ENCODE data around the gene SLC35F1. TPM values are rescaled to one million over a fixed set of nuclear protein-coding genes. Genes with fewer than 3 reads are reported as not detected.

SLC35F1 gene
- total and polyA plus RNA-seq, 2 donors (not counting 3 experiments of a cell fraction or from before 2014, with no cell fraction given) = not detected

DNA sequence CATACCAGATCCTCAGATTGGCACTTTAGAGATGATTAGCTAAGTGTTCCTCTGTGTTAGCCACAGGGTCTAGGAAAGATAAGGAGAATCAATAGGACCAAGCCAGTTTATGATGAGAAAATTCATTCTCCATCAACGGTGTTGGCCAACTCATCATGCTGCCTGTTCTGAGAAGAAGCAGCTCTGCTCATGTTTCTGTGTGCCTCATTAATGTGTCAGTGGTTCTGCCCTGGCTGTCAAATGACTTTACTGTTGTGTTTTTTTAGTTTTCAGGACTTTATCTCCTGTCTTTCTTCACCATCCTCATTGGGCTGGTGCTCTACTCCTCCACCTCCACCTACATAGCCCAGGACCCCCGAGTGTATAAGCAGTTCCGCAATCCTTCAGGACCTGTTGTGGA, 406.7 kb downstream of the SLC35F1 start:
- no peak overlapping the region for H3K4me2 ChIP-seq (ENCODE audit: insufficient read depth, low read length)
- H3K79me2 ChIP-seq (ENCODE audit: control insufficient read depth, insufficient read depth, low read length) = no peaks in the 10 kb centered on the region
- no peaks in the 10 kb centered on the region for H3K9me3 ChIP-seq (replicated peaks; ENCODE audit: control insufficient read depth, insufficient read depth, low read length)
- H3K4me1 ChIP-seq (ENCODE audit: control insufficient read depth, extremely low read depth, insufficient read depth, low read length) = no peaks in the 10 kb centered on the region
- no peak overlapping the region for H3K27ac ChIP-seq (ENCODE audit: insufficient read depth, low read depth, low read length)
- FAIRE-seq (no peak), DNase-seq (ENCODE audit: low read depth, low spot score) (no peak)
- TF ChIP-seq POLR2A (IDR thresholded peaks at IDR 0.05; ENCODE audit: low read depth, low read length) (no peak), GATA2 (IDR thresholded peaks at IDR 0.05; ENCODE audit: insufficient read depth, insufficient read length, low read depth, low read length) (no peak), MYC (IDR thresholded peaks at IDR 0.05; ENCODE audit: low read depth, low read length) (no peak)
- TF ChIP-seq, protein P1, sequence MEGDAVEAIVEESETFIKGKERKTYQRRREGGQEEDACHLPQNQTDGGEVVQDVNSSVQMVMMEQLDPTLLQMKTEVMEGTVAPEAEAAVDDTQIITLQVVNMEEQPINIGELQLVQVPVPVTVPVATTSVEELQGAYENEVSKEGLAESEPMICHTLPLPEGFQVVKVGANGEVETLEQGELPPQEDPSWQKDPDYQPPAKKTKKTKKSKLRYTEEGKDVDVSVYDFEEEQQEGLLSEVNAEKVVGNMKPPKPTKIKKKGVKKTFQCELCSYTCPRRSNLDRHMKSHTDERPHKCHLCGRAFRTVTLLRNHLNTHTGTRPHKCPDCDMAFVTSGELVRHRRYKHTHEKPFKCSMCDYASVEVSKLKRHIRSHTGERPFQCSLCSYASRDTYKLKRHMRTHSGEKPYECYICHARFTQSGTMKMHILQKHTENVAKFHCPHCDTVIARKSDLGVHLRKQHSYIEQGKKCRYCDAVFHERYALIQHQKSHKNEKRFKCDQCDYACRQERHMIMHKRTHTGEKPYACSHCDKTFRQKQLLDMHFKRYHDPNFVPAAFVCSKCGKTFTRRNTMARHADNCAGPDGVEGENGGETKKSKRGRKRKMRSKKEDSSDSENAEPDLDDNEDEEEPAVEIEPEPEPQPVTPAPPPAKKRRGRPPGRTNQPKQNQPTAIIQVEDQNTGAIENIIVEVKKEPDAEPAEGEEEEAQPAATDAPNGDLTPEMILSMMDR (IDR thresholded peaks at IDR 0.05; ENCODE audit: extremely low read depth in 1 of 2, insufficient read depth in 1 of 2, low read depth in 1 of 2, low read length in 2 of 2) = no peak
- intact Hi-C loops (cut with micrococcal nuclease) = no loop called here
- BruUV-seq (replicated peaks) = no TSS peak
- H3K9ac ChIP-seq (replicated peaks; ENCODE audit: extremely low read depth, insufficient read depth, low read length) = no peak overlapping the region
- POLR2A ChIA-PET = no interaction called here
- H4K20me1 ChIP-seq (replicated peaks; ENCODE audit: control insufficient read depth, extremely low read depth, insufficient read depth, low read length) = no peaks in the 10 kb centered on the region
- dilution Hi-C loops (cut with MboI; ENCODE audit: extremely low pct_ligation_motif_present, low sequenced_read_pairs) = no loop called here
- no peaks in the 10 kb centered on the region for H3K9me1 ChIP-seq (replicated peaks; ENCODE audit: control insufficient read depth, extremely low read depth, insufficient read depth, low read length)
- no peaks in the 10 kb centered on the region for H3K36me3 ChIP-seq (ENCODE audit: control insufficient read depth in 2 of 2, extremely low read depth in 1 of 2, insufficient read depth in 2 of 2, low read length in 2 of 2)
- H3K27me3 ChIP-seq (ENCODE audit: control insufficient read depth in 2 of 2, insufficient read depth in 2 of 2, low read length in 2 of 2) = no peaks in the 10 kb centered on the region
- no peak overlapping the region for H3K4me3 ChIP-seq (replicated peaks in 1 of 3; ENCODE audit: insufficient read depth in 1 of 3, low read depth in 1 of 3, low read length in 3 of 3)
- CTCF ChIA-PET = no interaction called here
- H2AFZ ChIP-seq (ENCODE audit: low read depth, low read length) = no peak overlapping the region

DNA sequence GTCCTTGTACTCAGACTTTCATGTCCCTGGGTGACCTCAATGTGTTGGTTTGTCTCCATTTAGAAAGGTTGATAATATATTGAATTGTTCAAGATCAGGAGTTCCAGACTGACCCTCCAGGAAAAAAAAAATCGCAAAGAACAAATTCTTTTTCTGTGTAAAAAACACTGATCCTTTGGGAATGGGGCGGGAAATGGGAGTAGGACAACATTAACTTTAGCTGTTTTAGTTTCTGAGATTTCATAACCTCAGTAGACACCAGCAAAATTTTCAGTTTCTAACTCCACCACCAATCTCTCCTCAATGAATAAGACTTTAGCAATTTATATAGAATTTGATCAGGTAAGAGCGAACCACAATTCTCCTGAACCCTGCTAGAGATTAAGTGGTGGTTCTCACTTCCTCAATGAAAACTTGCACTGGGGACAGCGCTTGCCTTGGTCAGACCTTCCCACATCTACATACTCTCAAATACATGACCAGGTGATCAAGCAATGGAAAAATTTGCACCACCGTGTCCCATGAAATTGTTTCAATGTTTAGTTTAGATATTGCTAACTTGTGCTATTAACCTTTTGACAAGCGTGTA, 409.8 kb downstream of the SLC35F1 start:
- no peaks in the 10 kb centered on the region for H3K79me2 ChIP-seq (ENCODE audit: control insufficient read depth, insufficient read depth, low read length)
- no TSS peak for BruUV-seq (replicated peaks)
- POLR2A ChIA-PET = no interaction called here
- intact Hi-C loops (cut with micrococcal nuclease) = no loop called here
- FAIRE-seq (no peak), DNase-seq (ENCODE audit: low read depth, low spot score) (no peak)
- no peaks in the 10 kb centered on the region for H4K20me1 ChIP-seq (replicated peaks; ENCODE audit: control insufficient read depth, extremely low read depth, insufficient read depth, low read length)
- H3K9me1 ChIP-seq (replicated peaks; ENCODE audit: control insufficient read depth, extremely low read depth, insufficient read depth, low read length) = no peaks in the 10 kb centered on the region
- H3K4me3 ChIP-seq (replicated peaks in 1 of 3; ENCODE audit: insufficient read depth in 1 of 3, low read depth in 1 of 3, low read length in 3 of 3) = no peak overlapping the region
- no peak overlapping the region for H2AFZ ChIP-seq (ENCODE audit: low read depth, low read length)
- H3K27ac ChIP-seq (ENCODE audit: insufficient read depth, low read depth, low read length) = no peak overlapping the region
- CTCF ChIA-PET = no interaction called here
- H3K9me3 ChIP-seq (replicated peaks; ENCODE audit: control insufficient read depth, insufficient read depth, low read length) = no peaks in the 10 kb centered on the region
- H3K9ac ChIP-seq (replicated peaks; ENCODE audit: extremely low read depth, insufficient read depth, low read length) = no peak overlapping the region
- no peaks in the 10 kb centered on the region for H3K36me3 ChIP-seq (ENCODE audit: control insufficient read depth in 2 of 2, extremely low read depth in 1 of 2, insufficient read depth in 2 of 2, low read length in 2 of 2)
- H3K27me3 ChIP-seq (ENCODE audit: control insufficient read depth in 2 of 2, insufficient read depth in 2 of 2, low read length in 2 of 2) = no peaks in the 10 kb centered on the region
- no peak overlapping the region for H3K4me2 ChIP-seq (ENCODE audit: insufficient read depth, low read length)
- no peaks in the 10 kb centered on the region for H3K4me1 ChIP-seq (ENCODE audit: control insufficient read depth, extremely low read depth, insufficient read depth, low read length)
- no peak for TF ChIP-seq EZH2 (IDR thresholded peaks at IDR 0.05; ENCODE audit: borderline replicate concordance, low read depth, low read length, severe bottlenecking)
- no peak for TF ChIP-seq JUN (IDR thresholded peaks at IDR 0.05; ENCODE audit: borderline replicate concordance, insufficient read depth, insufficient read length, low read depth)
- TF ChIP-seq, protein P2, sequence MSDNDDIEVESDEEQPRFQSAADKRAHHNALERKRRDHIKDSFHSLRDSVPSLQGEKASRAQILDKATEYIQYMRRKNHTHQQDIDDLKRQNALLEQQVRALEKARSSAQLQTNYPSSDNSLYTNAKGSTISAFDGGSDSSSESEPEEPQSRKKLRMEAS (IDR thresholded peaks at IDR 0.05; ENCODE audit: insufficient read depth, insufficient read length) = no peak
- TF ChIP-seq, protein P1 (IDR thresholded peaks at IDR 0.05; ENCODE audit: extremely low read depth in 1 of 2, insufficient read depth in 1 of 2, low read depth in 1 of 2, low read length in 2 of 2) = no peak
- TF ChIP-seq FOS (IDR thresholded peaks at IDR 0.05; ENCODE audit: borderline replicate concordance, insufficient read depth, low read length) = no peak
- no peak for TF ChIP-seq POLR2AphosphoS5 (IDR thresholded peaks at IDR 0.05; ENCODE audit: insufficient read depth, low read depth, low read length)
- TF ChIP-seq MYC (IDR thresholded peaks at IDR 0.05; ENCODE audit: low read depth, low read length) = no peak
- no peak for TF ChIP-seq POLR2A (IDR thresholded peaks at IDR 0.05; ENCODE audit: low read depth, low read length)
- no peak for TF ChIP-seq GATA2 (IDR thresholded peaks at IDR 0.05; ENCODE audit: insufficient read depth, insufficient read length, low read depth, low read length)
- dilution Hi-C loops (cut with MboI; ENCODE audit: extremely low pct_ligation_motif_present, low sequenced_read_pairs) = no loop called here

Data from endothelial cell of umbilical vein (primary cell).